HCT116 (cell line): ENCODE data around the gene AP4M1. TPM values are rescaled to one million over a fixed set of nuclear protein-coding genes. Genes with fewer than 3 reads are reported as not detected.
A peak's percentile ranks its signal among the peaks of the same experiment; 100 is the strongest.

Source experiments
- ATAC-seq: fragments of 200-7000 bp; cut with Tn5 transposase; 2 replicates; pipeline ENCODE4 v1.9.1; 2020; ENCODE audit warnings: mild to moderate bottlenecking, moderate library complexity
- BruUV-seq: library from RNA; stranded (reverse); fragments of 400-500 nt; replicated peaks from 2 replicates; lab custom pipeline; 2021; lab: Mats Ljungman, UMichigan
- CTCF ChIA-PET: fragments of 300-600 bp; sonication (Branson Sonifier 250); formaldehyde crosslinking; loops from one replicate; lab custom pipeline; 2021; ENCODE audit warnings: antibody characterized with exemption; lab: Charles Lee
- POLR2A ChIA-PET: fragments of 300-600, 350-600 bp; sonication (Branson Sonifier 250); formaldehyde crosslinking; loops from one replicate; lab custom pipeline; 2021; ENCODE audit warnings: antibody characterized with exemption; lab: Charles Lee
- RAD21 ChIA-PET, 2 experiments: fragments of 300-600 bp; sonication (Branson Sonifier 250); formaldehyde crosslinking; loops; one replicate each; lab custom pipeline; 2023; ENCODE audit warnings: low total read pairs in 2 of 2; ENCODE audit not compliant: uncharacterized antibody in 2 of 2, unreplicated experiment in 2 of 2, low non-redundant PET in 1 of 2; lab: Charles Lee
- DNase-seq: peaks from one replicate; pipeline ENCODE4 v3.0.0-alpha.2; 2010; ENCODE audit warnings: low read depth, low spot score
- H2AFZ ChIP-seq: fragments of 200-600 bp; shearing (Covaris generic), sonication (generic); 2 replicates; pipeline ENCODE4 v1.6.1; 2017; ENCODE audit warnings: low read depth, mixed run types, mixed read lengths, antibody characterized with exemption, low read length; ENCODE audit not compliant: poor library complexity, severe bottlenecking
- H3K27ac ChIP-seq: 2 replicates; pipeline ENCODE4 v1.5.1; 2012; ENCODE audit warnings: low read depth, low read length
- H3K27me3 ChIP-seq: fragments of 200-600 bp; sonication (generic); 2 replicates; pipeline ENCODE4 v1.6.1; 2016; ENCODE audit warnings: mixed run types, low read length, mixed read lengths; ENCODE audit not compliant: insufficient read depth
- H3K36me3 ChIP-seq, 2 experiments: fragments of 200-500 bp in 1 of 2; fragments of 200-600 bp in 1 of 2; sonication (Bioruptor generic) in 1 of 2; sonication (generic) in 1 of 2; 2 replicates each; pipeline versions ENCODE4 v1.5.1 to v1.6.1; 2014 to 2016; ENCODE audit warnings: low read length in 2 of 2, inconsistent platforms in 1 of 2, mixed read lengths in 1 of 2, mixed run types in 1 of 2; ENCODE audit not compliant: insufficient read depth in 2 of 2, control insufficient read depth in 1 of 2
- H3K4me1 ChIP-seq, 2 experiments: fragments of 200-600 bp in 1 of 2; sonication (generic) in 1 of 2; 2 replicates each; pipeline versions ENCODE4 v1.5.1 to v1.6.1; 2012 to 2017; ENCODE audit warnings: low read length in 2 of 2, inconsistent platforms in 1 of 2, mild to moderate bottlenecking in 1 of 2, mixed read lengths in 1 of 2, mixed run types in 1 of 2, moderate library complexity in 1 of 2; ENCODE audit not compliant: insufficient read depth in 2 of 2, control insufficient read depth in 1 of 2
- H3K4me2 ChIP-seq: fragments of 200-600 bp; sonication (generic); 2 replicates; pipeline ENCODE4 v1.6.1; 2017; ENCODE audit warnings: mixed run types, low read length, mixed read lengths
- H3K4me3 ChIP-seq, 2 experiments: fragments of 200-600 bp in 1 of 2; sonication (generic) in 1 of 2; replicated peaks in 1 of 2; 2 replicates each; pipeline ENCODE4 v1.5.1; 2011 to 2016; ENCODE audit warnings: low read length in 2 of 2, control low read depth in 1 of 2, low read depth in 1 of 2, mild to moderate bottlenecking in 1 of 2, mixed read lengths in 1 of 2, mixed run types in 1 of 2
- H3K79me2 ChIP-seq: fragments of 200-600 bp; sonication (generic); 2 replicates; pipeline ENCODE4 v1.6.1; 2017; ENCODE audit warnings: mild to moderate bottlenecking, mixed run types, low read length, moderate library complexity, mixed read lengths; ENCODE audit not compliant: insufficient read depth
- H3K9ac ChIP-seq: fragments of 200-600 bp; sonication (generic); 2 replicates; pipeline ENCODE4 v1.6.1; 2016; ENCODE audit warnings: low read length, mixed read lengths
- H3K9me2 ChIP-seq: fragments of 200-600 bp; sonication (generic), shearing (Covaris generic); 2 replicates; pipeline ENCODE4 v1.6.1; 2017; ENCODE audit warnings: mixed run types, mild to moderate bottlenecking, moderate library complexity; ENCODE audit not compliant: insufficient read depth
- H3K9me3 ChIP-seq, 2 experiments: fragments of 200-500 bp in 1 of 2; fragments of 200-600 bp in 1 of 2; sonication (Bioruptor generic) in 1 of 2; sonication (generic) in 1 of 2; 2 replicates each; pipeline ENCODE4 v1.6.1; 2014 to 2017; ENCODE audit warnings: low read length in 2 of 2, mixed read lengths in 2 of 2, inconsistent platforms in 1 of 2, low read depth in 1 of 2, mild to moderate bottlenecking in 1 of 2, mixed run types in 1 of 2, moderate library complexity in 1 of 2; ENCODE audit not compliant: control insufficient read depth in 1 of 2, insufficient read depth in 1 of 2
- H4K20me1 ChIP-seq: fragments of 200-600 bp; sonication (generic), shearing (Covaris generic); 2 replicates; pipeline ENCODE4 v1.6.1; 2017; ENCODE audit warnings: mixed run types, mild to moderate bottlenecking, moderate library complexity; ENCODE audit not compliant: insufficient read depth
- CEBPB ChIP-seq: IDR thresholded peaks from 2 replicates; pipeline ENCODE4 v1.6.1; 2012; ENCODE audit warnings: low read depth
- POLR2AphosphoS5 ChIP-seq: IDR thresholded peaks from 2 replicates; pipeline ENCODE4 v1.6.1; 2011; ENCODE audit warnings: mild to moderate bottlenecking, low read depth, low read length, moderate library complexity
- intact Hi-C: fragments of 100-400 bp; cut with micrococcal nuclease; formaldehyde crosslinking; loops from 2 replicates; pipeline ENCODE4 v1.10.0; 2022
- total RNA-seq: library from RNA; stranded (reverse); gene quantifications from one replicate; pipeline ENCODE4 v1.2.1, GENCODE V29; 2021; ENCODE audit not compliant: unreplicated experiment
- TF ChIP-seq, protein P1 (sequence below): IDR thresholded peaks from 2 replicates; pipeline ENCODE4 v1.6.1; 2012

The AP4M1 gene
- total RNA-seq, 1 experiment from 2014 or later, result 20.0 TPM

DNA sequence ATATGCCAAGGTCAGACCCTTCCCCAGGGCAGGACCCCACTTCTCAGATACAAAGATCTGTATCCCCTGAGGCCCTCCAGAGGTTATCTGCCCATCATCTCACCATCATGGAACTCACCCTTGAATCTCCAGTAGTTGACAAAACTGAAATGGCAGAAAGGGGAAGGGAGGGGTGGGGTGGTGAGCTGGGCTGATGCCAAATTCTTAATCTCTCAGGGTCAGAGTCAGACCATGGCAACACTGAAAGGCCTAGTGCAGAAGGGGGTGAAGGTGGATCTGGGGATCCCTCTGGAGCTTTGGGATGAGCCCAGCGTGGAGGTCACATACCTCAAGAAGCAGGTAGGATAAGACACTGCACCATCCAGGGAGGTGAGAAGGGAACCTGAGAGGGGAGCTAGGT is 21.1 kb downstream of the AP4M1 start (continued):
- TF ChIP-seq CEBPB, result no peak

DNA sequence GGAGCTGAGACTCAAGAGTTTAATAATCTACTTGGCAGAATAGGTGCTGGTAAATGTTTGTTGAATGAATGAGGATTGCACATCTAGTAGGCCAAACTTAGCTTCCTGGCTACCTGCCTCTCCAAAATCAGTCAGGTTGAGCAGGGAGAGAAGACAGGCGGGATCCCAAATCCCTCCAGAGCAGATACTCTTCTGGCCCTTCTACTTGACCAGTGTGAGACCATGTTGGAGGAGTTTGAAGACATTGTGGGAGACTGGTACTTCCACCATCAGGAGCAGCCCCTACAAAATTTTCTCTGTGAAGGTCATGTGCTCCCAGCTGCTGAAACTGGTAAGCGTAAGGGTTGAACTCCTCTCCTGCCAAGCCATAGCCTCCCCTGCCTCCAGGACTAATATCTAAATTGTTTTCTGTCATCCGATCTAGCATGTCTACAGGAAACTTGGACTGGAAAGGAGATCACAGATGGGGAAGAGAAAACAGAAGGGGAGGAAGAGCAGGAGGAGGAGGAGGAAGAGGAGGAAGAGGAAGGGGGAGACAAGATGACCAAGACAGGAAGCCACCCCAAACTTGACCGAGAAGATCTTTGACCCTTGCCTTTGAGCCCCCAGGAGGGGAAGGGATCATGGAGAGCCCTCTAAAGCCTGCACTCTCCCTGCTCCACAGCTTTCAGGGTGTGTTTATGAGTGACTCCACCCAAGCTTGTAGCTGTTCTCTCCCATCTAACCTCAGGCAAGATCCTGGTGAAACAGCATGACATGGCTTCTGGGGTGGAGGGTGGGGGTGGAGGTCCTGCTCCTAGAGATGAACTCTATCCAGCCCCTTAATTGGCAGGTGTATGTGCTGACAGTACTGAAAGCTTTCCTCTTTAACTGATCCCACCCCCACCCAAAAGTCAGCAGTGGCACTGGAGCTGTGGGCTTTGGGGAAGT is 23.1 kb downstream of the AP4M1 start:
- Histone ChIP-seq H3K9me3 (no peaks in the 10 kb centered on the region), H2AFZ (no peak overlapping the region), H3K4me1 (peaks cover 33 to 52% of the 10 kb centered on the region in 2 experiments), H3K27me3 (no peaks in the 10 kb centered on the region), H3K9me2 (no peaks in the 10 kb centered on the region), H4K20me1 (no peaks in the 10 kb centered on the region), H3K27ac (peak overlapping the region; percentile 98), H3K79me2 (peaks cover 9% of the 10 kb centered on the region; the same call in 1 of the 2 replicates), H3K4me3 (peak overlapping the region in 1 of 2 experiments; percentile 87; a peak in 2 of 4 replicates), H3K36me3 (no peaks in the 10 kb centered on the region), H3K9ac (peak overlapping the region; percentile 98; the same call in 1 of the 2 replicates), H3K4me2 (peak overlapping the region; percentile 84)
- peak; percentile 24; the same call in 1 of the 2 replicates for TF ChIP-seq POLR2AphosphoS5
- TF ChIP-seq, protein P1, sequence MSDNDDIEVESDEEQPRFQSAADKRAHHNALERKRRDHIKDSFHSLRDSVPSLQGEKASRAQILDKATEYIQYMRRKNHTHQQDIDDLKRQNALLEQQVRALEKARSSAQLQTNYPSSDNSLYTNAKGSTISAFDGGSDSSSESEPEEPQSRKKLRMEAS, result no peak
- ATAC-seq (no peak), DNase-seq (no peak)
- ChIA-PET POLR2A (interaction anchor here (0.6 to 3.0 kb wide), 2 partner anchors 23 to 112 kb away, joined by 3 to 16 read pairs; partner anchors contain the start of genes AP4M1 and MCM7), CTCF (no interaction called here), RAD21 (interaction anchor here in 1 of 2 experiments (0.7 kb wide), 1 partner anchor 279 kb away, joined by 6 read pairs; no protein-coding TSS in a partner anchor)
- no TSS peak for BruUV-seq
- intact Hi-C loops, result no loop called here
